Activated naive CD4-positive, alpha-beta T cell treated with Interleukin-2 at 50 U/mL for 16 hours (primary cell): ENCODE measurements around the gene NMT1.
"Not testable (repeated sequence)": the region's sequence is repeated elsewhere in the genome, so short reads cannot be mapped to it uniquely, and the experiment has no call there.

Source experiments
- DNase-seq: peaks from one replicate; pipeline ENCODE4 v3.0.0-alpha.2; 2020

NMT1 gene

DNA sequence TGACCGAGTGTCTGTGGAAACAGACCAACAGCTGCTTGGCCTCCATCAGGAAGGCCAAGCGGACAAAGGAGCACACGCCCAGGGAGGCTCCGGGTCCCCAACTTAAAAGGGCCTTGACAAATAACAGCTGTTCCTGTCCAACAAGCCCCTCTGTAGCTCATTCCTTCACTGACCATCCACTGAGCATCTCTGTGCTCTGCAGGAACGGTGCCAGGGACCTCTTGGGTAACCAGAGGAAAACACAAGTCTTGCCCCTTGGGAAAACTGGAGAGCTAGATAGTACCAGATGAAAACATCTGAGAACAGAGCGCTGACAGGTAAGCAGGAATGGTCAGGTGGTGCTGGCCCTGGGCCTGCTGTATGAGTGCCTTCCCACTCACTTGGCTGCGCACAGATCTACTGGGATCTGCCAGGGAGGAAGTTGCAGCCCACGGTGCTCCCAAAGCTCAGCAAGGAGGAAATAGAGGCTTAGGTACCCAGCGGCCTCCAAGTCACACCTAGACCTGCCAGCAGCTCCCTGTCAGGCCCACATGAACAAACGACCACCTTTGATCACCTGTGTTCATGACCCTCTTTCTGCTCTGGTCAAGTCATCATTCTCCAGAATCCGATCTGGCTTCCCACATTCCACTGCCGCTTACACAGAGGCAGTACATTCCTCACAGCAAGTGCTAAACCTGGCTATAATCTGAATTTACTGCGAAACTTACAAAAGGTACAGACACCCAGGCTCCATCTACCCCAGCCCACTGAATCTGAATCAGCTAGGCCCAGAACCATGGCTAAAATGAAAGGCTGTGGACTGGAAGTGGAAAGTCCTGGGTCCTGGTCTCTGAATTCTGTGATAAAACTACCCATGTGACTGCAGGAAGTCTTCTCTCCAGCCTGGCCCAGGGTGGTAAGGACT, 22.1 kb upstream of the NMT1 start:
- DNase-seq: no peak

DNA sequence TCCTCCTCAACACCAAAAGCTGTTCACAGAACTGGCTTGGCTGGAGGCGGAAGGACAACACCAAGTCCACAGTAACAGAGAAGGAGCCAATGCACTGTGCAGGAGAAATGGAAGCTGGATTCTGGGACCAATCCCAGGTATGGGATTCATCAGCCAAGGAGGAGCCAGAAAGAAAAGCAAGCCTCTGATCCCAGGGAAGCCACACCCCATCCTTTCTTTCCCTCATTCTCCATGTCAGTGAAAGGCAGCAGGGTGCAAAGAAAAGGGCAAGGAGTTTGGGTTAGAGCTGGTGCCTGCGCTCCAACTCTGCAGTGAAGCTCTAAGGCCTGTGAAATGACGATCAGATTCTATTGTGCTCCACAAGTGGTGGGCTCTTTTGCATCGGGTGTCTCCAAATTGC, 20.7 kb upstream of the NMT1 start:
- DNase-seq: no peak

- no peak for DNase-seq
Measured at GRCh38 chr17:45042346-45043120, 18.6 kb upstream of the NMT1 start.

DNA sequence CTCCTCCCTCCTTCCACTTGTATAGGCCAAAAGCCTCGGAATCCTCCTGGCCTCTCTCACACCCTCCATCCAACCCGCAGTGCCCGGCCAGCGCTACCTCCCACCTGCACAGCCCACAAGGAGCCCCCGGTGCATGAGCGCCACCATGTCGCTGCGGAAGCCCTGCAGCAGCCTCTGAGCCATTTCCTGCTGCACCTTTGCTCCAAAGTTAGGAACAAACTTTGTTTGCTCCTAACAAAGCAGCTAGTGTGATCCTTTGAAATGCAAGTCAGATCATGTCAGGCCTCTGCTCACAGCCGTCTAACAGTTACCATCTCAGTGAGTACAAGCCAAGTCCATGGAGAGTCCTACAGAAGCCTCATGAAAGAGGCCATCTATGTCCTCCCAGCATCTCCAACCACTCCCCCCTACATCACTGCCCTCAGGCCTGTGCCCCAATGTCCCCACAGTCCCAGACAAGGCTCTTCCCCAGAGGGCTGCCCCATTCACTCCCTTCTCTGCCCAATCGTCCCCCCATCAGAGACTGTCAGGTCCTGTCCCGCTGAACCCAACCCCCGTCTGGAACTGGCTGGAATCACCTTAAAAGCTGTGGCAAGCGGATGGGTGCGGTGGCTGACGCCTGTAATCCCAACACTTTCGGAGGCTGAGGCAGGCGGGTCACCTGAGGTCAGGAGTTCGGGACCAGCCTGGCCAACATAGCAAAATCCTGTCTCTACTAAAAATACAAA, 17.1 kb upstream of the NMT1 start:
- DNase-seq: no peak

GRCh38 chr17:45046537-45047125, 14.5 kb upstream of the NMT1 start:
- DNase-seq: no peak

DNA sequence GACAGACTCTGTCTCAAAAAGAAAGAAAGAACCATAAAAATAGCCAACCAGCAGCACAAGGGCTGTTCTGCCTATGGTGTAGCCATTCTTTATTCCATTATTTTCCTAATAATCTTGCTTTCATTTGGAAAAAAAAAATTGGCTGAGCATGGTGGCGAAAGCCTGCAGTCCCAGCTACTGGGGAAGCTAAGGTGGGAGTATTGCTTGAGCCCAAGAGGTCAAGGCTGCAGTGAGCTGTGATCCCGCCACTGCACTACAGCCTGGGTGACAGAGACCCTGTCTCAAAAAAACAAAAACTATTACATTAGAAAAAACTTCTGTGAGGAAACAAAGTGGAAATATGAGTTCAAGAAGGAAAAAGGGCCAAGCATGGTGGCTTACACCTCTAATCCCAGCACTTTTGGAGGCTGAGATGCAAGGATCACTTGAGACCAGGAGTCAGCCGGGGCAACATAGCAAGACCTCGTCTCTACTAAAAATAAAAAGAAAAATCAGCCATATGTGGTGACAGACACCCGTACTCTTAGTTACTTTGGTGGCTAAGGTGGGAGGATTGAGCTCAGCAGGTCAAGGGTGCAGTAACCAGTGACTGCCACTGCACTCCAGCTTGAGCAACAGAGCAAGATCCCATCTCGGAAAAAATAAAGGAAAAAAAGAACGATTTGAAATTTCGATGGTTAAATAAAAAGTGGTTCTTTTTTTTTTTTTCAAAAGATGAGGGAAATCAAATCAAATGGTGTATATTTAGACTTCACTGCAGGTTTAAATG, 12.1 kb upstream of the NMT1 start:
- no peak for DNase-seq

- peak; percentile 36 for DNase-seq
Measured at GRCh38 chr17:45050481-45051059, 10.5 kb upstream of the NMT1 start.

- DNase-seq: peak; percentile 93
Measured at GRCh38 chr17:45051060-45051719, 9.9 kb upstream of the NMT1 start, which contains the start of gene DCAKD. TSS of gene DCAKD (minus strand) at chr17:45051632. CDS start at chr17:45034885, 16,747 bp downstream.

DNA sequence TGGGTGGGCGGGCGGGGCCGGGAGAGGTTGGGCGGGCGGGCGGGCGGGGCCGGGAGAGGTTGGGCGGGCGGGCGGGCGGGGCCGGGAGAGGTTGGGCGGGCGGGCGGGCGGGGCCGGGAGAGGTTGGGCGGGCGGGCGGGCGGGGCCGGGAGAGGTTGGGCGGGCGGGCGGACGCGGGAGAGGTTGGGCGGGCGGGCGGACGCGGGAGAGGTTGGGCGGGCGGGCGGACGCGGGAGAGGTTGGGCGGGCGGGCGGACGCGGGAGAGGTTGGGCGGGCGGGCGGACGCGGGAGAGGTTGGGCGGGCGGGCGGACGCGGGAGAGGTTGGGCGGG, 9.4 kb upstream of the NMT1 start:
- not testable (repeated sequence) for DNase-seq

DNA sequence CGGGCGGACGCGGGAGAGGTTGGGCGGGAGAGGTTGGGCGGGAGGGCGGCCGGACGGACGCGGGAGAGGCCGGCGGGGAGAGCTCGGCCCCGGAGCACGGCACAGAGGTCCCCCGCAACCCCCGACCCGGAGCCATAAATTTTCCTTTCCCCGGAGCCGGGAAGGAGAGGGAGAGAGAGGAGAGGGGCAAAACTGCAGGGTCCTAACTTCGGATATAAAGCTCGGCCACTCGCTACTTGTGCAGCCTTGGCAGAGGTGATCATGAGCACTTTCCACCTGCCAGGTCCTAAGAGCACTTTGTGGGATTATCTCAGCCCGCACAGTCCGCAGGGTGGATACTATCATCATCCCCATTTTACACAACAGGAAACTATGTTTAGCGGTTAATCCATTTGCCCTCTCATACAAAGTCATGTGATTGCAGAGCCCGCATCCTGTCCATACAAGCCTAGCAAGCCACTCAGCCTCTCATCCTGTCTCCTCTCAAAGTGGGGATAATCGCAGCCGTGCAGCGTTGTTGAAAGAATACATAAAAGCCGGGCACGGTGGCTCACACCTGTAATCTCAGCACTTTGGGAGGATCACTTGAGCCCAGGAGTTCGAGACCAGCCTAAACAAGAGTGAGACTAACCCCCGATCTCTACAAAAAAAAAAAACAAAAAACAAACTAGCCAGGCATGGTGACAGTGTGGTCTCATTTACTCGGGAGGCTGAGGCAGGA, 8.9 kb upstream of the NMT1 start:
- peak; percentile 41 for DNase-seq

- DNase-seq: no peak
Measured at GRCh38 chr17:45060382-45060796, 728 bp upstream of the NMT1 start.

- DNase-seq: no peak
Measured at GRCh38 chr17:45061606-45062205, 589 bp downstream of the NMT1 start.

DNA sequence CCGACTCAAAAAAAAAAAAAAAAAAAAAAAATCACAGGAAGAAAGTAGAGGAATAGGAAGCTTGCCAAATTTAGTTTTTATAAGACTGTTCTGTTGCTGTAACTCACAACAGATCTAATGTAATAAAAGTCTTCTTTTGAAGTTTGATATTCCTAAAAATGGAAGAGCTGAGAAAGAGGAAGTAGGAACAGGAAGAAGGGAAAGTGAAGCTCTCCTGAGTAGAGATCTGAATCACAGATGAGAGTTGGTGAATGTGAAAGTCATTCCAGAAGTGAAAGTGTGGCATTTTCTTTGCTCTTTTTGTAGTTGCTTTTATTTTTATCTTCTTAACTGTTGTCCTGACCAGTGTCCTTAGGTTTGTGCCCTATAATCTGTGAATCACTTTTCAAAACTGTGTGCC, 2.1 kb downstream of the NMT1 start:
- DNase-seq: no peak

GRCh38 chr17:45067637-45068036, 6.5 kb downstream of the NMT1 start:
- DNase-seq: no peak

GRCh38 chr17:45070001-45070400, 8.9 kb downstream of the NMT1 start:
- no peak for DNase-seq

- no peak for DNase-seq
Measured at GRCh38 chr17:45070809-45071208, 9.7 kb downstream of the NMT1 start.

DNA sequence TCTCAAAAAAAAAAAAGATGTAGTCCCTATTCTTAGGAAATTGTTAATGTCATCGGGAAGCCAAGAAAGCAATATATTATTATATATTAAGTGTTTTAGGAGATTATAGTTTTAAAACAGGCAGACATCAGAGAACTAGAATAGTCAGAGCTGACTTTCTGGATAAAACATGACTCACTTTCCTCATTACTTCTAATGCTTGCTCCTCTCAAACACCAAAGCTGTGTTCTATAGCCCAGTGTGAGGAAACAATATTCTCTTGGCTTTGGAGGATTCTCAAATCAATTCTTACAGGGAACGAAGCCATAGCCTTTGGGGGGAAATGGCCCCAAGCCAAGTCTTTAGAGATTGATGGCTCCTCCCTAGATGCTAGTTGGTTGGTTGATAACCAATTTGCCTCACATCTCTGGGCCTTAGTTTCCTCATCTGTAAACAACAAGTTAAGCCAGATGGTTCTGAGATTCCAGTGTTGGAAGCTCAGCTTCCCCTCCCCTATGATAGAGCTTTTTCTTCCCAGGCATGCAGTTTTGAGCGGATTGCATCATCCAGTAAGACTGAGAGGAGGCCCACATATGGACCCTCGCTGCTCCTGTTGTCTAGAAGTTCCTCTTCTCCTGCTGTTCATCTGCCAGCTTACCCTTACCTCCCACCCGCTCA, 12.4 kb downstream of the NMT1 start:
- no peak for DNase-seq

GRCh38 chr17:45077643-45078042, 16.5 kb downstream of the NMT1 start:
- DNase-seq: no peak

DNA sequence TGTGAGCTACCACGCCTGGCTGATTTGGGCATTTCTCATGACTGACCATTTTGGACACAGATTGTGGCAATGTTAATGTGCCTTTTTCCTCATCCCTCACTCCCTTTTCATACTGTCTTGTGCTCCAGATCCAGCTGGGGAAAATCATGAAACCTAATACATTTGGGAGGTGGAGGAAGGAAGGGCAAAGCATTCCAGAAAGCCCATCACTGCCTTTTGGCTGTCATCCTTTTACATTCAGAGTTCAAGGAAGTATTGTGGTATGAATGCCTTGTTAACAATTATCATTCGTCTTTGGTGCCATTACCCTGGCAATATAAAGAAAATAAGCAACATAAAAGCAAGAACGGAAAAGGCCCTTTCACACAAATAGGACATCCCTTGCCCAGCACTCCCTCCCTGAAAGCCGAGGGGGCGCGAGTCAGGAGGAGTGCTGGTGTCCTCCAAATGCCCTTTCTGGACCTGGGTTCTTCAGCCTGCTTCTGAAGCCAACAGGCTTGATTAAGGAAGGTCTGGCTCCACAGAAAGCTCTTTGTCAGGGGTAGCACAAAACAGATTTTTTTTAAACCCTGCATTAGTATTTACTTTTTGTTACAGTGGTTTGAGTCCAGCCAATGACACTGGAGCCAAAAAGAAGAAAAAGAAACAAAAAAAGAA, 20.1 kb downstream of the NMT1 start:
- DNase-seq: no peak
